Non-pigmented ciliary epithelial cell (primary cell): ENCODE measurements around the gene XPO1.

Experiments used
- DNase-seq: peaks from one replicate; pipeline ENCODE4 v3.0.0-alpha.2; 2010; ENCODE audit warnings: low read depth

The XPO1 gene

GRCh38 chr2:61431345-61431744, 106.8 kb downstream of the XPO1 start:
- no peak for DNase-seq
